HepG2 (cell line): ENCODE data around the gene GNPNAT1. TPM values are rescaled to one million over a fixed set of nuclear protein-coding genes. Genes with fewer than 3 reads are reported as not detected.

Experiments used
- ATAC-seq: fragments of 200-7000 bp; cut with Tn5 transposase; 3 replicates; pipeline ENCODE4 v1.9.1; 2020; ENCODE audit warnings: mild to moderate bottlenecking, moderate library complexity
- BruUV-seq: library from RNA; stranded (reverse); fragments of 400-500 nt; replicated peaks from 2 replicates; lab custom pipeline; 2021; lab: Mats Ljungman, UMichigan
- CTCF ChIA-PET: fragments of 300-600 bp; formaldehyde crosslinking; extraction: SDS; loops from one replicate; lab custom pipeline; 2021; ENCODE audit warnings: low total read pairs, inconsistent platforms, low intra/inter-chr PET ratio; lab: Yijun Ruan, JAX
- POLR2A ChIA-PET: fragments of 350-600 bp; sonication (Branson Sonifier 250); formaldehyde crosslinking; loops from one replicate; lab custom pipeline; 2020; ENCODE audit warnings: antibody characterized with exemption, inconsistent platforms; lab: Yijun Ruan, JAX
- DNase-seq: peaks from one replicate; pipeline ENCODE4 v3.0.0-alpha.2; 2015; ENCODE audit warnings: low spot score
- FAIRE-seq: peaks from 3 replicates; lab custom pipeline; 2011; peaks lifted over from hg19 to GRCh38; lab: Jason Lieb, UNC
- H2AFZ ChIP-seq: one replicate; pipeline ENCODE4 v1.6.1; 2011; ENCODE audit warnings: low read length, inconsistent platforms
- H3K27ac ChIP-seq: fragments of 300-600 bp; 3 replicates; pipeline ENCODE4 v1.8.0; 2011; ENCODE audit warnings: mixed run types, mild to moderate bottlenecking, mixed read lengths, low read length, inconsistent platforms; ENCODE audit not compliant: insufficient read depth; ENCODE audit errors: extremely low read length
- H3K27me3 ChIP-seq, 2 experiments: fragments of 200-600 bp in 1 of 2; 2 replicates in 1 of 2; 3 replicates in 1 of 2; pipeline versions ENCODE4 v1.6.0 to v1.8.0; 2011; ENCODE audit warnings: low read length in 2 of 2, mild to moderate bottlenecking in 2 of 2, moderate library complexity in 2 of 2, inconsistent platforms in 1 of 2; ENCODE audit not compliant: insufficient read depth in 2 of 2, control insufficient read depth in 1 of 2
- H3K36me3 ChIP-seq, 2 experiments: fragments of 200-600 bp in 1 of 2; replicated peaks in 1 of 2; 2 replicates in 1 of 2; 3 replicates in 1 of 2; pipeline versions ENCODE4 v1.5.1 to v1.8.0; 2011; ENCODE audit warnings: low read length in 2 of 2, inconsistent platforms in 1 of 2; ENCODE audit not compliant: insufficient read depth in 2 of 2, control insufficient read depth in 1 of 2
- H3K4me1 ChIP-seq: 2 replicates; pipeline ENCODE4 v1.5.1; 2012; ENCODE audit warnings: low read length, inconsistent platforms; ENCODE audit not compliant: insufficient read depth
- H3K4me2 ChIP-seq: 2 replicates; pipeline ENCODE4 v1.6.0; 2011; ENCODE audit warnings: low read depth, low read length, inconsistent platforms
- H3K4me3 ChIP-seq, 3 experiments: fragments of 200-600 bp in 1 of 3; sonication (generic), shearing (Covaris generic) in 1 of 3; replicated peaks in 1 of 3; 2 replicates each; pipeline ENCODE4 v1.5.1; 2011 to 2016; ENCODE audit warnings: low read length in 3 of 3, inconsistent platforms in 2 of 3, low read depth in 2 of 3, mild to moderate bottlenecking in 2 of 3, control low read depth in 1 of 3, mixed read lengths in 1 of 3; ENCODE audit not compliant: insufficient read depth in 1 of 3
- H3K79me2 ChIP-seq: one replicate; pipeline ENCODE4 v1.6.1; 2011; ENCODE audit warnings: low read length, inconsistent platforms; ENCODE audit not compliant: insufficient read depth
- H3K9ac ChIP-seq: 2 replicates; pipeline ENCODE4 v1.6.0; 2011; ENCODE audit warnings: mild to moderate bottlenecking, low read depth, low read length, inconsistent platforms; ENCODE audit not compliant: insufficient read depth
- H3K9me3 ChIP-seq: 2 replicates; pipeline ENCODE4 v1.5.1; 2012; ENCODE audit warnings: mild to moderate bottlenecking, low read length
- H4K20me1 ChIP-seq: 2 replicates; pipeline ENCODE4 v1.6.0; 2011; ENCODE audit warnings: inconsistent platforms, mild to moderate bottlenecking, low read length, moderate library complexity; ENCODE audit not compliant: insufficient read depth
- HNRNPUL1 ChIP-seq: fragments of 200-400 bp; formaldehyde crosslinking; IDR thresholded peaks from 2 replicates; pipeline ENCODE4 v1.6.1; 2017; ENCODE audit warnings: low read depth, mild to moderate bottlenecking, low read length, moderate library complexity
- SATB2 ChIP-seq: sonication (generic); formaldehyde crosslinking; IDR thresholded peaks from 2 replicates; pipeline ENCODE4 v1.5.0; 2020; ENCODE audit warnings: missing genetic modification reagents
- ZSCAN31 ChIP-seq: sonication (generic); formaldehyde crosslinking; IDR thresholded peaks from 2 replicates; pipeline ENCODE4 v1.5.0; 2020; ENCODE audit warnings: low read depth, mild to moderate bottlenecking, missing genetic modification reagents
- WGBS: methylation state at CpG from one replicate; pipeline ENCODE4 v1.1.6; 2017; ENCODE audit warnings: low lambda C conversion rate; 5-methylcytosine and 5-hydroxymethylcytosine counted together
- in situ Hi-C: cut with HindIII; loops from 2 replicates; pipeline ENCODE4 v1.10.0; 2017; ENCODE audit warnings: low pct_unique_long_range_greater_than_20kb; ENCODE audit not compliant: extremely low pct_ligation_motif_present
- intact Hi-C: fragments of 100-400 bp; cut with micrococcal nuclease; formaldehyde crosslinking; loops from one replicate; pipeline ENCODE4 v1.10.0; 2022; ENCODE audit not compliant: unreplicated experiment
- polyA plus RNA-seq, 8 experiments: library from polyadenylated mRNA; depleted of rRNA in 3 of 8; stranded (reverse) in 7 of 8; unstranded in 1 of 8; fragments of >200 nt; fragmentation: Illumina TruSeq in 4 of 8; extraction: Trizol in 4 of 8; gene quantifications; 2 replicates each; pipeline versions ENCODE4 v1.2.1 to v1.2.3, GENCODE V29; 2011 to 2016; ENCODE audit warnings: low read depth in 4 of 8, missing spikeins in 1 of 8, mixed read lengths in 1 of 8; ENCODE audit not compliant: insufficient read depth in 1 of 8
- total RNA-seq, 5 experiments: library from RNA; depleted of rRNA; stranded (reverse); fragments of >200 nt; fragmentation: Illumina TruSeq; extraction: Trizol; gene quantifications; 2 replicates each; pipeline ENCODE4 v1.2.3, GENCODE V29; 2016; ENCODE audit warnings: low read depth in 1 of 5
- TF ChIP-seq, protein P1 (sequence below): sonication (generic); formaldehyde crosslinking; IDR thresholded peaks from 2 replicates; pipeline ENCODE4 v1.5.0; 2020; ENCODE audit warnings: missing genetic modification reagents
- TF ChIP-seq, protein P2 (sequence below): sonication (generic); formaldehyde crosslinking; IDR thresholded peaks from 2 replicates; pipeline ENCODE4 v1.4.0; 2020; ENCODE audit warnings: missing genetic modification reagents
- TF ChIP-seq, protein P3 (sequence below): sonication (generic); formaldehyde crosslinking; IDR thresholded peaks from 2 replicates; pipeline ENCODE4 v1.4.0; 2020; ENCODE audit warnings: mild to moderate bottlenecking, missing genetic modification reagents
- TF ChIP-seq, protein P4 (sequence below): IDR thresholded peaks from 2 replicates; pipeline ENCODE4 v1.6.1; 2016; ENCODE audit warnings: missing genetic modification reagents, missing compliant biosample characterization

The GNPNAT1 gene
- total and polyA plus RNA-seq, 2 of the 13 experiments (the other 11 are each of a cell fraction or from before 2014, with no cell fraction given): 38.3 to 54.9 TPM

DNA sequence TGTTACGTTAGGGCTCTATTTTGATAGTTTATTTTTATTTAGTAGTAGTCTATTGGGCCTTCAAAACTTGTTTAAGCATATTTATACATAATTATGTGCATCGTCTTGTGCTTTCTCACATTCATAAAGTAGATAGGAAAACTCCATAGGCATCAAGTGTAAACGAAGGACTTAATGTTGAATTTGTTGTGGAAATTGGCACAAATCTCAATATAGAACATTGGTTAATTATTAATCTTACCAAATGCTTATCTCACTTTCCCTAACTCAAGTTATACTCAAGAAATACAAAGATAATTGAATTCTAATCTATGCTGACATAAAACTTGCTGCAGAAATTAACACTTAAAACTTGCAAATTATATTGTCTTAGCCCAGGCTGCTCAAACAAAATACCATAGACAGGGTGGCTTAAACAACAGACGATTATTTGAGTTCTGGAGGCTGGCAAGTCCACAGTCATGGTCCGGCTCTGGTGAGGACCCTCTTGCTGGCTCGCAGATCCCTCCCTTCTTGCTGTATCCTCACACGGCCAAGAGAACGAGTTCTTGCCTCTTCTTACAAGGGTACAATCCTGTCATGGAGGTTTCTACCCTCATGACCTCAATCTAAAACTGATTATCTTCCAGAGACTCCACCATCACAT is 42.6 kb downstream of the GNPNAT1 start:
- Histone ChIP-seq H3K9me3 (no peaks in the 10 kb centered on the region), H2AFZ (no peak overlapping the region), H3K9ac (no peak overlapping the region), H3K36me3 (peaks cover 1 to 46% of the 10 kb centered on the region in 2 experiments; a peak in 4 of 5 replicates), H3K79me2 (peaks cover 8% of the 10 kb centered on the region), H3K27me3 (no peaks in the 10 kb centered on the region), H3K4me2 (no peak overlapping the region), H4K20me1 (no peaks in the 10 kb centered on the region), H3K4me1 (peaks cover 7% of the 10 kb centered on the region; the same call in 1 of the 2 replicates), H3K27ac (no peak overlapping the region), H3K4me3 (no peak overlapping the region)
- ATAC-seq (no peak), FAIRE-seq (no peak), DNase-seq (no peak)
- intact Hi-C loops: no loop called here
- CTCF ChIA-PET: no interaction called here
- POLR2A ChIA-PET: no interaction called here
- TF ChIP-seq HNRNPUL1: peak; percentile 73; the same call in 1 of the 2 replicates
- TF ChIP-seq SATB2 (CRISPR knock-in tag): no peak
- TF ChIP-seq ZSCAN31 (CRISPR knock-in tag): no peak
- TF ChIP-seq, protein P1, sequence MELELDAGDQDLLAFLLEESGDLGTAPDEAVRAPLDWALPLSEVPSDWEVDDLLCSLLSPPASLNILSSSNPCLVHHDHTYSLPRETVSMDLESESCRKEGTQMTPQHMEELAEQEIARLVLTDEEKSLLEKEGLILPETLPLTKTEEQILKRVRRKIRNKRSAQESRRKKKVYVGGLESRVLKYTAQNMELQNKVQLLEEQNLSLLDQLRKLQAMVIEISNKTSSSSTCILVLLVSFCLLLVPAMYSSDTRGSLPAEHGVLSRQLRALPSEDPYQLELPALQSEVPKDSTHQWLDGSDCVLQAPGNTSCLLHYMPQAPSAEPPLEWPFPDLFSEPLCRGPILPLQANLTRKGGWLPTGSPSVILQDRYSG: no peak
- TF ChIP-seq, protein P2, sequence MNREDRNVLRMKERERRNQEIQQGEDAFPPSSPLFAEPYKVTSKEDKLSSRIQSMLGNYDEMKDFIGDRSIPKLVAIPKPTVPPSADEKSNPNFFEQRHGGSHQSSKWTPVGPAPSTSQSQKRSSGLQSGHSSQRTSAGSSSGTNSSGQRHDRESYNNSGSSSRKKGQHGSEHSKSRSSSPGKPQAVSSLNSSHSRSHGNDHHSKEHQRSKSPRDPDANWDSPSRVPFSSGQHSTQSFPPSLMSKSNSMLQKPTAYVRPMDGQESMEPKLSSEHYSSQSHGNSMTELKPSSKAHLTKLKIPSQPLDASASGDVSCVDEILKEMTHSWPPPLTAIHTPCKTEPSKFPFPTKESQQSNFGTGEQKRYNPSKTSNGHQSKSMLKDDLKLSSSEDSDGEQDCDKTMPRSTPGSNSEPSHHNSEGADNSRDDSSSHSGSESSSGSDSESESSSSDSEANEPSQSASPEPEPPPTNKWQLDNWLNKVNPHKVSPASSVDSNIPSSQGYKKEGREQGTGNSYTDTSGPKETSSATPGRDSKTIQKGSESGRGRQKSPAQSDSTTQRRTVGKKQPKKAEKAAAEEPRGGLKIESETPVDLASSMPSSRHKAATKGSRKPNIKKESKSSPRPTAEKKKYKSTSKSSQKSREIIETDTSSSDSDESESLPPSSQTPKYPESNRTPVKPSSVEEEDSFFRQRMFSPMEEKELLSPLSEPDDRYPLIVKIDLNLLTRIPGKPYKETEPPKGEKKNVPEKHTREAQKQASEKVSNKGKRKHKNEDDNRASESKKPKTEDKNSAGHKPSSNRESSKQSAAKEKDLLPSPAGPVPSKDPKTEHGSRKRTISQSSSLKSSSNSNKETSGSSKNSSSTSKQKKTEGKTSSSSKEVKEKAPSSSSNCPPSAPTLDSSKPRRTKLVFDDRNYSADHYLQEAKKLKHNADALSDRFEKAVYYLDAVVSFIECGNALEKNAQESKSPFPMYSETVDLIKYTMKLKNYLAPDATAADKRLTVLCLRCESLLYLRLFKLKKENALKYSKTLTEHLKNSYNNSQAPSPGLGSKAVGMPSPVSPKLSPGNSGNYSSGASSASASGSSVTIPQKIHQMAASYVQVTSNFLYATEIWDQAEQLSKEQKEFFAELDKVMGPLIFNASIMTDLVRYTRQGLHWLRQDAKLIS (CRISPR knock-in tag): no peak
- TF ChIP-seq, protein P3, sequence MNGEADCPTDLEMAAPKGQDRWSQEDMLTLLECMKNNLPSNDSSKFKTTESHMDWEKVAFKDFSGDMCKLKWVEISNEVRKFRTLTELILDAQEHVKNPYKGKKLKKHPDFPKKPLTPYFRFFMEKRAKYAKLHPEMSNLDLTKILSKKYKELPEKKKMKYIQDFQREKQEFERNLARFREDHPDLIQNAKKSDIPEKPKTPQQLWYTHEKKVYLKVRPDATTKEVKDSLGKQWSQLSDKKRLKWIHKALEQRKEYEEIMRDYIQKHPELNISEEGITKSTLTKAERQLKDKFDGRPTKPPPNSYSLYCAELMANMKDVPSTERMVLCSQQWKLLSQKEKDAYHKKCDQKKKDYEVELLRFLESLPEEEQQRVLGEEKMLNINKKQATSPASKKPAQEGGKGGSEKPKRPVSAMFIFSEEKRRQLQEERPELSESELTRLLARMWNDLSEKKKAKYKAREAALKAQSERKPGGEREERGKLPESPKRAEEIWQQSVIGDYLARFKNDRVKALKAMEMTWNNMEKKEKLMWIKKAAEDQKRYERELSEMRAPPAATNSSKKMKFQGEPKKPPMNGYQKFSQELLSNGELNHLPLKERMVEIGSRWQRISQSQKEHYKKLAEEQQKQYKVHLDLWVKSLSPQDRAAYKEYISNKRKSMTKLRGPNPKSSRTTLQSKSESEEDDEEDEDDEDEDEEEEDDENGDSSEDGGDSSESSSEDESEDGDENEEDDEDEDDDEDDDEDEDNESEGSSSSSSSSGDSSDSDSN: no peak
- TF ChIP-seq, protein P4, sequence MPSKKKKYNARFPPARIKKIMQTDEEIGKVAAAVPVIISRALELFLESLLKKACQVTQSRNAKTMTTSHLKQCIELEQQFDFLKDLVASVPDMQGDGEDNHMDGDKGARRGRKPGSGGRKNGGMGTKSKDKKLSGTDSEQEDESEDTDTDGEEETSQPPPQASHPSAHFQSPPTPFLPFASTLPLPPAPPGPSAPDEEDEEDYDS (CRISPR knock-in tag): no peak
- in situ Hi-C loops: no loop called here
- 93% methylated on average over 8 of the region's 8 CpGs for WGBS
- BruUV-seq: TSS peak; percentile 16
